A549 (cell line): ENCODE data around the gene PNISR. TPM values are rescaled to one million over a fixed set of nuclear protein-coding genes. Genes with fewer than 3 reads are reported as not detected.
"Not testable (repeated sequence)": the region's sequence is repeated elsewhere in the genome, so short reads cannot be mapped to it uniquely, and the experiment has no call there.

Source experiments
- ATAC-seq, 2 experiments: fragments of 200-7000 bp in 1 of 2; fragments of >200 bp in 1 of 2; cut with Nextera tagmentation in 1 of 2; cut with Tn5 transposase in 1 of 2; 3 replicates each; pipeline versions ENCODE4 v1.8.0 to v1.9.1; 2018 to 2020; ENCODE audit warnings: mild to moderate bottlenecking in 1 of 2, moderate library complexity in 1 of 2
- CTCF ChIA-PET: fragments of 300-600 bp; sonication (Branson Sonifier 250); formaldehyde crosslinking; extraction: SDS; loops from one replicate; lab custom pipeline; 2021; ENCODE audit warnings: antibody characterized with exemption, inconsistent platforms; lab: Yijun Ruan, JAX
- POLR2A ChIA-PET: fragments of 350-600 bp; formaldehyde crosslinking; extraction: SDS; loops from one replicate; lab custom pipeline; 2021; ENCODE audit warnings: antibody characterized with exemption, inconsistent platforms; lab: Yijun Ruan, JAX
- DNase-seq, 2 experiments: peaks; one replicate each; pipeline versions ENCODE4 v3.0.0 to v3.0.0-alpha.2; 2011 to 2016; ENCODE audit warnings: low read depth in 1 of 2, low spot score in 1 of 2
- FAIRE-seq: peaks from 2 replicates; lab custom pipeline; 2011; peaks lifted over from hg19 to GRCh38; lab: Jason Lieb, UNC
- H3K27ac ChIP-seq, 2 experiments: fragments of >200 bp; sonication (Bioruptor Twin); formaldehyde crosslinking; 3 replicates each; pipeline ENCODE4 v1.5.1; 2016 to 2017
- H3K4me1 ChIP-seq: fragments of >200 bp; sonication (Bioruptor Twin); formaldehyde crosslinking; 3 replicates; pipeline ENCODE4 v1.6.1; 2016
- H3K4me2 ChIP-seq: fragments of >200 bp; sonication (Bioruptor Twin); formaldehyde crosslinking; 3 replicates; pipeline ENCODE4 v1.6.1; 2016
- H3K4me3 ChIP-seq: fragments of >200 bp; sonication (Bioruptor Twin); formaldehyde crosslinking; 3 replicates; pipeline ENCODE4 v1.5.1; 2016
- H3K9me3 ChIP-seq: fragments of >200 bp; sonication (Bioruptor Twin); formaldehyde crosslinking; 3 replicates; pipeline ENCODE4 v1.6.1; 2016
- BCL3 ChIP-seq: fragments of >200 bp; sonication (Bioruptor Twin); formaldehyde crosslinking; IDR thresholded peaks from 3 replicates; pipeline ENCODE4 v1.6.1; 2016
- CEBPB ChIP-seq, 2 experiments: fragments of >200 bp in 1 of 2; sonication (Bioruptor Twin) in 1 of 2; formaldehyde crosslinking in 1 of 2; IDR thresholded peaks; 2 replicates each; pipeline ENCODE4 v1.6.1; 2012 to 2016
- CTCF ChIP-seq: fragments of >200 bp; sonication (Bioruptor Twin); formaldehyde crosslinking; IDR thresholded peaks from 3 replicates; pipeline ENCODE4 v1.5.1; 2016
- EHF ChIP-seq: fragments of 250-450 bp; sonication (Bioruptor Pico); IDR thresholded peaks from 2 replicates; pipeline ENCODE4 v1.5.0; 2020; ENCODE audit warnings: mild to moderate bottlenecking
- EP300 ChIP-seq, 2 experiments: fragments of >200 bp; sonication (Bioruptor Twin); formaldehyde crosslinking; IDR thresholded peaks; 2 replicates in 1 of 2; 3 replicates in 1 of 2; pipeline ENCODE4 v1.6.1; 2016 to 2017
- FOSB ChIP-seq: fragments of 250-450 bp; sonication (Bioruptor Pico); IDR thresholded peaks from 2 replicates; pipeline ENCODE4 v1.5.0; 2020; ENCODE audit warnings: mild to moderate bottlenecking, moderate library complexity
- FOSL2 ChIP-seq, 2 experiments: fragments of 450-650 bp in 1 of 2; fragments of >200 bp in 1 of 2; sonication (Bioruptor Twin) in 1 of 2; formaldehyde crosslinking; IDR thresholded peaks; 2 replicates each; pipeline versions ENCODE4 v1.5.0 to v1.6.1; 2016 to 2020; ENCODE audit warnings: mild to moderate bottlenecking in 1 of 2, moderate library complexity in 1 of 2
- FOXS1 ChIP-seq: fragments of 250-450 bp; sonication (Bioruptor Pico); IDR thresholded peaks from 2 replicates; pipeline ENCODE4 v1.5.0; 2020; ENCODE audit warnings: mild to moderate bottlenecking, moderate library complexity
- HMGXB4 ChIP-seq: fragments of 250-450 bp; sonication (Bioruptor Pico); IDR thresholded peaks from 2 replicates; pipeline ENCODE4 v1.5.0; 2021; ENCODE audit warnings: mild to moderate bottlenecking, moderate library complexity, borderline replicate concordance
- HOXA7 ChIP-seq: fragments of 250-450 bp; sonication (Bioruptor Pico); IDR thresholded peaks from 2 replicates; pipeline ENCODE4 v1.5.0; 2020; ENCODE audit warnings: mild to moderate bottlenecking, moderate library complexity
- HOXB5 ChIP-seq: fragments of 250-450 bp; sonication (Bioruptor Pico); IDR thresholded peaks from 2 replicates; pipeline ENCODE4 v1.5.0; 2020; ENCODE audit warnings: mild to moderate bottlenecking, moderate library complexity
- MAX ChIP-seq: IDR thresholded peaks from 2 replicates; pipeline ENCODE4 v1.6.1; 2012
- MAZ ChIP-seq: fragments of 150-350 bp; IDR thresholded peaks from 2 replicates; pipeline ENCODE4 v1.6.1; 2014; ENCODE audit warnings: antibody characterized with exemption, low read depth, low read length, borderline replicate concordance
- NPAS2 ChIP-seq: fragments of 250-450 bp; sonication (Bioruptor Pico); IDR thresholded peaks from 2 replicates; pipeline ENCODE4 v1.8.0; 2022; ENCODE audit warnings: mild to moderate bottlenecking, moderate library complexity, borderline replicate concordance
- PHF8 ChIP-seq: fragments of 200-600 bp; sonication (generic); IDR thresholded peaks from 2 replicates; pipeline ENCODE4 v1.6.1; 2016; ENCODE audit warnings: low read depth, mild to moderate bottlenecking, antibody characterized with exemption, moderate library complexity, borderline replicate concordance
- RAD21 ChIP-seq, 2 experiments: fragments of >200 bp in 1 of 2; sonication (Bioruptor Twin) in 1 of 2; formaldehyde crosslinking in 1 of 2; IDR thresholded peaks in 1 of 2; conservative IDR thresholded peaks in 1 of 2; 2 replicates in 1 of 2; 3 replicates in 1 of 2; pipeline ENCODE4 v1.6.1; 2012 to 2018; ENCODE audit warnings: inconsistent platforms in 1 of 2
- RCOR1 ChIP-seq: fragments of 150-350 bp; IDR thresholded peaks from 2 replicates; pipeline ENCODE4 v1.6.1; 2014; ENCODE audit warnings: antibody characterized with exemption, low read length, low read depth
- SMC3 ChIP-seq: fragments of >200 bp; sonication (Bioruptor Twin); formaldehyde crosslinking; IDR thresholded peaks from 3 replicates; pipeline ENCODE4 v1.6.1; 2018; ENCODE audit warnings: inconsistent platforms
- ZC3H11A ChIP-seq: fragments of 450-650 bp; IDR thresholded peaks from 2 replicates; pipeline ENCODE4 v1.6.1; 2014; ENCODE audit warnings: antibody characterized with exemption, mild to moderate bottlenecking
- WGBS: methylation state at CpG from one replicate; pipeline ENCODE4 v1.1.6; 2017; ENCODE audit errors: missing lambda C conversion rate; 5-methylcytosine and 5-hydroxymethylcytosine counted together
- polyA plus RNA-seq, 4 experiments: library from polyadenylated mRNA; depleted of rRNA in 3 of 4; stranded (reverse); fragments of >200 nt; fragmentation: RNase III in 1 of 4; extraction: RNeasy Plus Mini Kit Qiagen cat#74134 plus additional on column Dnase treatment in 1 of 4; gene quantifications; 2 replicates in 3 of 4; 3 replicates in 1 of 4; pipeline ENCODE4 v1.2.3, GENCODE V29; 2011 to 2017

PNISR gene
- polyA plus RNA-seq, 2 of the 4 experiments (the other 2 are of a cell fraction): 51.5 to 53.7 TPM

GRCh38 chr6:99467509-99468106, 42.5 kb upstream of the PNISR start:
- Histone ChIP-seq H3K27ac (no peak overlapping the region), H3K4me1 (no peaks in the 10 kb centered on the region), H3K4me3 (no peak overlapping the region), H3K4me2 (no peak overlapping the region), H3K9me3 (no peaks in the 10 kb centered on the region)
- 3% methylated on average over 3 of the region's 3 CpGs for WGBS
- TF ChIP-seq EP300 (IDR thresholded peaks at IDR 0.05): no peak
- peak; percentile 41; the same call in 2 of the 3 replicates for TF ChIP-seq SMC3
- no peak for TF ChIP-seq HOXA7
- TF ChIP-seq HMGXB4: no peak
- peak; percentile 60 to 66 for TF ChIP-seq RAD21 (conservative IDR thresholded peaks at IDR 0.05 in 1 of 2, IDR thresholded peaks at IDR 0.05 in 1 of 2)
- no peak for TF ChIP-seq MAX
- TF ChIP-seq MAZ: no peak
- no peak for TF ChIP-seq FOSB (CRISPR knock-in tag)
- no peak for TF ChIP-seq NPAS2 (CRISPR knock-in tag)
- no peak for TF ChIP-seq BCL3
- TF ChIP-seq CTCF: peak; percentile 68
- TF ChIP-seq ZC3H11A: no peak
- TF ChIP-seq HOXB5: no peak
- TF ChIP-seq FOXS1 (CRISPR knock-in tag): no peak
- no peak for TF ChIP-seq EHF (CRISPR knock-in tag)
- TF ChIP-seq FOSL2 (IDR thresholded peaks at IDR 0.05): no peak
- TF ChIP-seq FOSL2 (CRISPR knock-in tag; IDR thresholded peaks at IDR 0.05): no peak
- TF ChIP-seq PHF8: no peak
- no peak for TF ChIP-seq CEBPB (IDR thresholded peaks at IDR 0.05)
- TF ChIP-seq RCOR1: no peak
- ATAC-seq (no peak; a peak in 1 of 6 replicates), DNase-seq (peak; percentile 10 to 13), FAIRE-seq (no peak)
- POLR2A ChIA-PET: no interaction called here
- CTCF ChIA-PET: interaction anchor here (0.6 to 2.1 kb wide), 4 partner anchors 9 to 355 kb away, joined by 3 to 9 read pairs (median 4); no protein-coding TSS in a partner anchor

- H3K4me2 ChIP-seq, POLR2A ChIA-PET, H3K9me3 ChIP-seq, ATAC-seq, DNase-seq, H3K4me3 ChIP-seq, FAIRE-seq, H3K4me1 ChIP-seq, H3K27ac ChIP-seq: not testable (repeated sequence)
- 89% methylated on average over 2 of the region's 2 CpGs for WGBS
- CTCF ChIA-PET: interaction anchor here (2.3 kb wide), 1 partner anchor 9 kb away, joined by 9 read pairs; no protein-coding TSS in a partner anchor
Measured at GRCh38 chr6:99459133-99459532, 34.0 kb upstream of the PNISR start.
